Kidney (tissue), 14 donors: ENCODE measurements around the gene KCNT1. TPM values are rescaled to one million over a fixed set of nuclear protein-coding genes. Genes with fewer than 3 reads are reported as not detected.

ENCODE experiments used
- DNase-seq, 5 donors: peaks; one replicate each; pipeline ENCODE4 v3.0.0-alpha.2; 2013 to 2020
- FAIRE-seq: peaks from 2 replicates; lab custom pipeline; 2012; peaks lifted over from hg19 to GRCh38; lab: Jason Lieb, UNC
- H3K27ac ChIP-seq, 2 donors: one replicate each; pipeline ENCODE4 v1.7.0; 2013; ENCODE audit warnings: low read depth in 2 of 2, low read length in 2 of 2, inconsistent platforms in 1 of 2
- H3K27me3 ChIP-seq: one replicate; pipeline ENCODE4 v1.7.1; 2013; ENCODE audit warnings: low read length, inconsistent platforms; ENCODE audit not compliant: control insufficient read depth, insufficient read depth
- H3K36me3 ChIP-seq, 3 donors: one replicate each; pipeline versions ENCODE4 v1.7.0 to v1.7.1; 2013; ENCODE audit warnings: low read length in 3 of 3, control low read depth in 1 of 3, inconsistent platforms in 1 of 3; ENCODE audit not compliant: insufficient read depth in 3 of 3, control insufficient read depth in 2 of 3
- H3K4me1 ChIP-seq, 3 donors: one replicate each; pipeline versions ENCODE4 v1.7.0 to v1.7.1; 2013; ENCODE audit warnings: low read length in 3 of 3, inconsistent platforms in 1 of 3, low read depth in 1 of 3; ENCODE audit not compliant: control insufficient read depth in 2 of 3, insufficient read depth in 2 of 3
- H3K4me3 ChIP-seq, 3 donors: one replicate each; pipeline versions ENCODE4 v1.7.0 to v1.8.1; 2013; ENCODE audit warnings: low read length in 3 of 3, control low read depth in 1 of 3, inconsistent platforms in 1 of 3
- H3K9ac ChIP-seq, 3 donors: one replicate each; pipeline versions ENCODE4 v1.7.0 to v1.7.1; 2013; ENCODE audit warnings: low read length in 3 of 3, control low read depth in 1 of 3, inconsistent platforms in 1 of 3
- H3K9me3 ChIP-seq, 3 donors: one replicate each; pipeline versions ENCODE4 v1.7.0 to v1.7.1; 2013; ENCODE audit warnings: low read length in 3 of 3, control low read depth in 1 of 3, inconsistent platforms in 1 of 3; ENCODE audit not compliant: control insufficient read depth in 2 of 3, insufficient read depth in 1 of 3
- CTCF ChIP-seq: IDR thresholded peaks from 3 replicates; pipeline ENCODE4 v1.5.1; 2012; ENCODE audit warnings: mild to moderate bottlenecking, moderate library complexity, borderline replicate concordance; ENCODE audit not compliant: insufficient read depth; ENCODE audit errors: extremely low read depth
- intact Hi-C: fragments of 100-400 bp; cut with DNase I; formaldehyde crosslinking; loops from one replicate; pipeline ENCODE4 v1.11.1; 2022
- polyA plus RNA-seq: library from polyadenylated mRNA; stranded (reverse); fragments of 350-450 nt; fragmentation: Illumina TruSeq; extraction: RNeasy Lipid Tissue Mini Kit (QIAGEN cat#74804); gene quantifications from one replicate; pipeline ENCODE4 v1.2.3, GENCODE V29; 2014; ENCODE audit warnings: low read depth, low replicate concordance; ENCODE audit not compliant: insufficient read depth
- total RNA-seq: library from RNA; stranded (reverse); fragmentation: NEBNext Ultra II Directional; extraction: Animal tissue kit (Norgen Biotek cat#: 25700); gene quantifications from one replicate; pipeline ENCODE4 v1.2.1, GENCODE V29; 2021
- donor health status: control.
- donor health status: control.
- donor health status: control.
- donor health status: control.
- donor health status: control.
- donor health status: DM: yes; HTN: yes; CAD: no.
- donor health status: Normal renal cell carcinoma (clear cell type).

Gene KCNT1
- total and polyA plus RNA-seq, 2 donors from 2014 or later = 0.15 TPM; not detected in 1

GRCh38 chr9:135794361-135794885 is 92.4 kb downstream of the KCNT1 start:
- FAIRE-seq = no peak
- no peak for DNase-seq

GRCh38 chr9:135795391-135795790 is 93.4 kb downstream of the KCNT1 start:
- Histone ChIP-seq H3K36me3 (no peaks in the 10 kb centered on the region), H3K4me1 (no peaks in the 10 kb centered on the region), H3K27ac (no peak overlapping the region), H3K27me3 (no peaks in the 10 kb centered on the region), H3K9me3 (no peaks in the 10 kb centered on the region), H3K9ac (no peak overlapping the region), H3K4me3 (no peak overlapping the region)
- intact Hi-C loops = no loop called here
- TF ChIP-seq CTCF = no peak
- DNase-seq (no peak), FAIRE-seq (no peak)

More at GRCh38 chr9:135794361-135794885, 92.4 kb downstream of the KCNT1 start:
- no peaks in the 10 kb centered on the region for H3K36me3 ChIP-seq
- no peak overlapping the region for H3K27ac ChIP-seq
- no peaks in the 10 kb centered on the region for H3K9me3 ChIP-seq
- intact Hi-C loops = no loop called here
- H3K27me3 ChIP-seq = no peaks in the 10 kb centered on the region
- no peak overlapping the region for H3K9ac ChIP-seq
- H3K4me3 ChIP-seq = no peak overlapping the region
- H3K4me1 ChIP-seq = no peaks in the 10 kb centered on the region
- TF ChIP-seq CTCF = no peak

- Histone ChIP-seq H3K27me3 (no peaks in the 10 kb centered on the region), H3K9me3 (no peaks in the 10 kb centered on the region), H3K27ac (no peak overlapping the region), H3K4me1 (no peaks in the 10 kb centered on the region), H3K9ac (no peak overlapping the region), H3K4me3 (no peak overlapping the region), H3K36me3 (no peaks in the 10 kb centered on the region)
- no peak for TF ChIP-seq CTCF
- intact Hi-C loops = no loop called here
- DNase-seq (no peak), FAIRE-seq (no peak)
Measured at GRCh38 chr9:135796784-135797485, 95.0 kb downstream of the KCNT1 start.
